ENCODE data around the gene FAT2. TPM values are rescaled to one million over a fixed set of nuclear protein-coding genes. Genes with fewer than 3 reads are reported as not detected.

The FAT2 gene
- total RNA-seq (2022; extraction: Qiagen RNA extraction; ENCODE audit: low read depth): 0.02 TPM in 1 of 5 replicates, not detected in the others

GRCh38 chr5:151591144-151591819 is at the start of gene FAT2:
TSS of gene FAT2 (minus strand) at chr5:151591331. CDS start at chr5:151568931, 22,400 bp downstream.

Other genes with a start within 250 kb of the FAT2 start
- gene SLC36A2, start 243.8 kb downstream of the FAT2 start, total RNA-seq (2022; extraction: Qiagen RNA extraction; ENCODE audit: low read depth): not detected in 5 replicates
- gene SLC36A1, start 143.7 kb downstream of the FAT2 start, total RNA-seq (2022; extraction: Qiagen RNA extraction; ENCODE audit: low read depth): 6.0 to 10.2 TPM (median 9.0 TPM) in 5 replicates
- 13.5 to 27.1 TPM (median 21.9 TPM) in 5 replicates for gene SPARC, start 95.6 kb upstream of the FAT2 start, total RNA-seq (2022; extraction: Qiagen RNA extraction; ENCODE audit: low read depth)
- gene ATOX1, start 167.3 kb upstream of the FAT2 start, total RNA-seq (2022; extraction: Qiagen RNA extraction; ENCODE audit: low read depth): 185 to 236 TPM (median 196 TPM) in 5 replicates
- gene G3BP1, start 180.6 kb upstream of the FAT2 start, total RNA-seq (2022; extraction: Qiagen RNA extraction; ENCODE audit: low read depth): 136 to 149 TPM (median 147 TPM) in 5 replicates